GM15510 (cell line): ENCODE measurements around the gene TPBG.

Experiments
- POLR2A ChIP-seq: IDR thresholded peaks from 3 replicates; pipeline ENCODE4 v1.6.1; 2011; ENCODE audit warnings: borderline replicate concordance; ENCODE audit not compliant: insufficient read length; ENCODE audit errors: extremely low read depth

Gene TPBG

GRCh38 chr6:82363428-82364086, at the start of gene TPBG:
Gene TPBG, plus strand, starts transcription at chr6:82363817. Its CDS starts 1,145 bp downstream, at chr6:82364962.
- no peak for TF ChIP-seq POLR2A

GRCh38 chr6:82322386-82322785, 41.2 kb upstream of the TPBG start:
- TF ChIP-seq POLR2A: no peak

GRCh38 chr6:82329766-82330165, 33.9 kb upstream of the TPBG start:
- TF ChIP-seq POLR2A: no peak

- no peak for TF ChIP-seq POLR2A
These were observed 33.3 kb upstream of the TPBG start for GRCh38 chr6:82330171-82330804.

GRCh38 chr6:82331031-82331773, 32.4 kb upstream of the TPBG start:
- no peak for TF ChIP-seq POLR2A

- no peak for TF ChIP-seq POLR2A
These were observed 29.8 kb upstream of the TPBG start for GRCh38 chr6:82333781-82334180.

- no peak for TF ChIP-seq POLR2A
These were observed 25.8 kb upstream of the TPBG start for GRCh38 chr6:82337688-82338257.

- no peak for TF ChIP-seq POLR2A
These were observed 15.5 kb upstream of the TPBG start for GRCh38 chr6:82348130-82348529.

- no peak for TF ChIP-seq POLR2A
These were observed 9.8 kb upstream of the TPBG start for GRCh38 chr6:82353848-82354247.

GRCh38 chr6:82360552-82360951, 3.1 kb upstream of the TPBG start:
- no peak for TF ChIP-seq POLR2A

- TF ChIP-seq POLR2A: no peak
These were observed 2.0 kb upstream of the TPBG start for GRCh38 chr6:82361631-82362030.

- TF ChIP-seq POLR2A: no peak
These were observed 1.5 kb upstream of the TPBG start for GRCh38 chr6:82362144-82362543.

GRCh38 chr6:82362878-82363427, 664 bp upstream of the TPBG start:
- no peak for TF ChIP-seq POLR2A

GRCh38 chr6:82364087-82365015, 734 bp downstream of the TPBG start:
- no peak for TF ChIP-seq POLR2A
